Glutamatergic neuron (in vitro differentiated cells): Measurements from ENCODE around the gene C2orf78. TPM values are rescaled to one million over a fixed set of nuclear protein-coding genes. Genes with fewer than 3 reads are reported as not detected.

Experiments
- DNase-seq: peaks from one replicate; pipeline ENCODE4 v3.0.0; 2022
- H3K27ac Mint-ChIP-seq: one replicate; pipeline ENCODE4 v1.8.0; 2020; ENCODE audit warnings: mild to moderate bottlenecking, mixed read lengths, inconsistent platforms; ENCODE audit not compliant: unreplicated experiment
- H3K27me3 Mint-ChIP-seq: one replicate; pipeline ENCODE4 v1.8.0; 2020; ENCODE audit warnings: mild to moderate bottlenecking, moderate library complexity, mixed read lengths, inconsistent platforms; ENCODE audit not compliant: unreplicated experiment
- H3K36me3 Mint-ChIP-seq: one replicate; pipeline ENCODE4 v1.8.0; 2020; ENCODE audit warnings: mild to moderate bottlenecking, mixed read lengths, inconsistent platforms; ENCODE audit not compliant: unreplicated experiment
- H3K4me1 Mint-ChIP-seq: one replicate; pipeline ENCODE4 v1.8.0; 2020; ENCODE audit warnings: mild to moderate bottlenecking, low read depth, mixed read lengths, inconsistent platforms; ENCODE audit not compliant: unreplicated experiment
- H3K4me3 Mint-ChIP-seq: one replicate; pipeline ENCODE4 v1.8.0; 2020; ENCODE audit warnings: mild to moderate bottlenecking, mixed read lengths, inconsistent platforms; ENCODE audit not compliant: unreplicated experiment
- H3K9me3 Mint-ChIP-seq: one replicate; pipeline ENCODE4 v1.8.0; 2020; ENCODE audit warnings: mild to moderate bottlenecking, moderate library complexity, mixed read lengths, inconsistent platforms; ENCODE audit not compliant: unreplicated experiment
- CTCF ChIP-seq: fragments of 200-600 bp; sonication (generic); IDR thresholded peaks from one replicate; pipeline ENCODE4 v1.5.0; 2021; ENCODE audit not compliant: partially characterized antibody, unreplicated experiment
- total RNA-seq: library from RNA; stranded (reverse); fragmentation: NEBNext Ultra II Directional; extraction: Animal tissue kit (Norgen Biotek cat#: 25700); gene quantifications from one replicate; pipeline ENCODE4 v1.2.1, GENCODE V29; 2021; ENCODE audit not compliant: unreplicated experiment

C2orf78 gene
- total RNA-seq, 1 donor from 2014 or later = not detected

- H3K4me1 Mint-ChIP-seq = peaks cover 9% of the 10 kb centered on the region
- H3K27me3 Mint-ChIP-seq = peaks cover 1% of the 10 kb centered on the region
- H3K27ac Mint-ChIP-seq = peak overlapping the region; percentile 23
- H3K36me3 Mint-ChIP-seq = no peaks in the 10 kb centered on the region
- H3K9me3 Mint-ChIP-seq = peaks cover 2% of the 10 kb centered on the region
- TF ChIP-seq CTCF = no peak
- DNase-seq = no peak
- H3K4me3 Mint-ChIP-seq = peak overlapping the region; percentile 88
These were observed 44.4 kb downstream of the C2orf78 start for GRCh38 chr2:73828389-73828817.

DNA sequence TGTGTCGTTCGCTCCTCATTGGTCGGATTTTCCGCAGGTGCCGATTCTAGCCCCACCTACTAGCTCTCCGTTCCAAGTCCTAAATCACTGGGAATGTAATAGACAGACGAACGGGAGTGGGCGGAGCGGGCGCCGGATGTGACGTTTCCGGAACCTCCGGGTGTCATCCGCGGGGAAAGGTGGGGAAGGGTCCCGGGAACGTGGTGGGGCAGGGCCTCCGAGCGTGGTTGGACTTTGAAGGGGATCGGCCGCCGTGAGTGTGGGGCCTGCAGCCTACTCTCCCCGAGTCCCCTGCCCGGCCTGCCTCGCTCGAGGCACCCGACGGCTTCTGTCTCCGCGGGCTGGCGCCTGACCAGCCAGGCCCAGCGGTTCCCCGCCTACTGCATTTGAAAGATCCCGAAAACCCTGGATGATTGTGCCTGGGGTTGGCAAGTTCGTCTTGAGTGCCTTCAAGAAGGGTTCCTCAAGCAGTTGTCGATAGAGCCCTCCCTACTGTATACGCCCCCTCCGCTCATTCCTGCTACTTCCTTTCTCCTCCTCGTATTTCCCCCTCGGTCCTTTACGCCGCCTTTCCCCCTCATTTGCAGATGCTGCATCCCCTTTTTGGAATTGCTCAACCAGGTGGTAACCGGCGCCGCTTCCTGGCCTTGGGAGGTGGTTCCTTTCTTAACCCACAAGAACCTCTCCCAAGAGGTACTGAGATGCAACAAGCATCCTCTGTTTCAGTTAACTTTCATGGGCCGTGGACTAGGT lies 45.0 kb downstream of the C2orf78 start, which contains the start of gene STAMBP:
Gene STAMBP (plus strand): TSS at position 144 of the 753 bp plus-strand sequence. CDS start 1,896 bp downstream, outside the sequence.
- peak within 1 kb of the TSS; percentile 23 for H3K27ac Mint-ChIP-seq
- peaks cover 9% of the 10 kb centered on the region for H3K4me1 Mint-ChIP-seq
- H3K4me3 Mint-ChIP-seq = peak within 1 kb of the TSS; percentile 88
- no peaks in the 10 kb centered on the region for H3K36me3 Mint-ChIP-seq
- DNase-seq = peak; percentile 95
- no peak for TF ChIP-seq CTCF
- H3K27me3 Mint-ChIP-seq = peaks cover 1% of the 10 kb centered on the region
- peaks cover 2% of the 10 kb centered on the region for H3K9me3 Mint-ChIP-seq

GRCh38 chr2:73830871-73831401 lies 47.0 kb downstream of the C2orf78 start:
- H3K9me3 Mint-ChIP-seq = peaks cover 6% of the 10 kb centered on the region
- no peaks in the 10 kb centered on the region for H3K36me3 Mint-ChIP-seq
- no peak for TF ChIP-seq CTCF
- H3K27me3 Mint-ChIP-seq = peaks cover 4% of the 10 kb centered on the region
- H3K27ac Mint-ChIP-seq = no peak overlapping the region
- peak overlapping the region; percentile 27 for H3K4me3 Mint-ChIP-seq
- H3K4me1 Mint-ChIP-seq = peaks cover 14% of the 10 kb centered on the region
- no peak for DNase-seq

DNA sequence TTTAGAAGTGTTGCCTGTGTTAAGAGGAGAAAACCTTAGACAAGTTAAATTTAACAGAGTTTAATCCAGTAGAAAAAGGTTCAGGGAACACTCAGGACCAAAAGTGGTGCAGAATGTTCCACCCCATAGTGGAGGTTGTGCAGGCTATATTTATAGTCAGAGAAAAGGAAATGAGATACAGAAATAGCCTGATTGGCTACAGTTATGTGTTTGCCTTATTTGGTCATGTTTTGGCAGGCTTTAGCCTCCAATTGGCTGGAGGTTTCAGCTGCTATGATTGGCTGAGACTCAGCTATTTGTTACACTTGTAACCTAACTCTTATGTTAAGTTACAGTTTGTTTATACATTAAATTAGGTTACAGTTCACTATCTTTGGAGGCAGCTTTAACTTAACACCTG lies 48.9 kb downstream of the C2orf78 start:
- no peak overlapping the region for H3K4me3 Mint-ChIP-seq
- peaks cover 6% of the 10 kb centered on the region for H3K9me3 Mint-ChIP-seq
- TF ChIP-seq CTCF = no peak
- no peak overlapping the region for H3K27ac Mint-ChIP-seq
- no peaks in the 10 kb centered on the region for H3K36me3 Mint-ChIP-seq
- peaks cover 4% of the 10 kb centered on the region for H3K27me3 Mint-ChIP-seq
- no peak for DNase-seq
- H3K4me1 Mint-ChIP-seq = peaks cover 14% of the 10 kb centered on the region
